22Rv1 (cell line): ENCODE data around the gene GLYR1.

Experiments used
- ZFX ChIP-seq: fragments of 450-650 bp; IDR thresholded peaks from 2 replicates; pipeline ENCODE4 v1.6.1; 2017; ENCODE audit warnings: antibody characterized with exemption, borderline replicate concordance
- TF ChIP-seq, protein P1 (sequence below): fragments of 450-650 bp; IDR thresholded peaks from 2 replicates; pipeline ENCODE4 v1.5.1; 2017; ENCODE audit warnings: mild to moderate bottlenecking

DNA sequence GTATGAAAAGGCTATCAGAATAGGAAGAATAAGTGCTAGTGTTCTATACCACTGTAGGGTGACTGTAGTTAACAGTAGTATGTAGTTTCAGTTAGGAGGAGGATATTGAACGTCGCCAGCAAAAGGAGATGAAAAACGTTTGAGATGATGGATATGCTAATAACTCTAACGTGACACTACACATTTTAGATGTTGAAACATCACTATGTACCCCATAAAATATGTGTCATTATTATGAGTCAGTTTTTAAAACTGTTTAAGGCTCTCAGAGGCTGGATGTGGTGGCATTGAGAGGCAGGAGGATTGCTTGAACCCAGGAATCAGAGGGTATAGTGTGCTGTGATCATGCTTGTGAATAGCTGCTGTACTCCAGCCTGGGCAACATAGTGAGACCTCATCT is 32.0 kb upstream of the GLYR1 start:
- TF ChIP-seq, protein P1, sequence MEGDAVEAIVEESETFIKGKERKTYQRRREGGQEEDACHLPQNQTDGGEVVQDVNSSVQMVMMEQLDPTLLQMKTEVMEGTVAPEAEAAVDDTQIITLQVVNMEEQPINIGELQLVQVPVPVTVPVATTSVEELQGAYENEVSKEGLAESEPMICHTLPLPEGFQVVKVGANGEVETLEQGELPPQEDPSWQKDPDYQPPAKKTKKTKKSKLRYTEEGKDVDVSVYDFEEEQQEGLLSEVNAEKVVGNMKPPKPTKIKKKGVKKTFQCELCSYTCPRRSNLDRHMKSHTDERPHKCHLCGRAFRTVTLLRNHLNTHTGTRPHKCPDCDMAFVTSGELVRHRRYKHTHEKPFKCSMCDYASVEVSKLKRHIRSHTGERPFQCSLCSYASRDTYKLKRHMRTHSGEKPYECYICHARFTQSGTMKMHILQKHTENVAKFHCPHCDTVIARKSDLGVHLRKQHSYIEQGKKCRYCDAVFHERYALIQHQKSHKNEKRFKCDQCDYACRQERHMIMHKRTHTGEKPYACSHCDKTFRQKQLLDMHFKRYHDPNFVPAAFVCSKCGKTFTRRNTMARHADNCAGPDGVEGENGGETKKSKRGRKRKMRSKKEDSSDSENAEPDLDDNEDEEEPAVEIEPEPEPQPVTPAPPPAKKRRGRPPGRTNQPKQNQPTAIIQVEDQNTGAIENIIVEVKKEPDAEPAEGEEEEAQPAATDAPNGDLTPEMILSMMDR: no peak
- no peak for TF ChIP-seq ZFX
